Endodermal cell (in vitro differentiated cells): ENCODE results near the gene GLIS1. TPM values are rescaled to one million over a fixed set of nuclear protein-coding genes. Genes with fewer than 3 reads are reported as not detected.

Source experiments
- DNase-seq: peaks from one replicate; pipeline ENCODE4 v3.0.0-alpha.2; 2017
- H3K27ac ChIP-seq: 2 replicates; pipeline ENCODE4 v1.5.1; 2013; ENCODE audit warnings: mild to moderate bottlenecking, low read depth, low read length, moderate library complexity
- H3K27me3 ChIP-seq: 2 replicates; pipeline ENCODE4 v1.6.1; 2013; ENCODE audit warnings: mild to moderate bottlenecking, low read length, moderate library complexity; ENCODE audit not compliant: insufficient read depth, control insufficient read depth, poor library complexity, severe bottlenecking
- H3K36me3 ChIP-seq: 2 replicates; pipeline ENCODE4 v1.7.0; 2013; ENCODE audit warnings: mild to moderate bottlenecking, low read length, moderate library complexity; ENCODE audit not compliant: control insufficient read depth, insufficient read depth
- H3K4me1 ChIP-seq: one replicate; pipeline ENCODE4 v1.7.0; 2013; ENCODE audit warnings: low read length; ENCODE audit not compliant: control insufficient read depth, insufficient read depth
- H3K4me3 ChIP-seq: 2 replicates; pipeline ENCODE4 v1.5.1; 2013; ENCODE audit warnings: mild to moderate bottlenecking, low read length, moderate library complexity
- H3K9ac ChIP-seq: 2 replicates; pipeline ENCODE4 v1.6.1; 2013; ENCODE audit warnings: mild to moderate bottlenecking, low read length, moderate library complexity; ENCODE audit not compliant: poor library complexity, severe bottlenecking; ENCODE audit errors: extremely low read depth
- H3K9me3 ChIP-seq: 2 replicates; pipeline ENCODE4 v1.6.1; 2013; ENCODE audit warnings: mild to moderate bottlenecking, low read length, moderate library complexity; ENCODE audit not compliant: control insufficient read depth
- H3K27ac Mint-ChIP-seq: 2 replicates; pipeline ENCODE4 v1.8.0; 2020; ENCODE audit warnings: mixed read lengths
- H3K27me3 Mint-ChIP-seq: 2 replicates; pipeline ENCODE4 v1.8.0; 2021; ENCODE audit warnings: mild to moderate bottlenecking, mixed read lengths; ENCODE audit not compliant: insufficient read depth
- H3K36me3 Mint-ChIP-seq: 2 replicates; pipeline ENCODE4 v1.8.0; 2020; ENCODE audit warnings: low read depth, mixed read lengths
- H3K4me1 Mint-ChIP-seq: 2 replicates; pipeline ENCODE4 v1.8.0; 2020; ENCODE audit warnings: mixed read lengths
- H3K4me3 Mint-ChIP-seq: 2 replicates; pipeline ENCODE4 v1.8.0; 2020; ENCODE audit warnings: mild to moderate bottlenecking, moderate library complexity, mixed read lengths
- H3K9me3 Mint-ChIP-seq: 2 replicates; pipeline ENCODE4 v1.8.0; 2020; ENCODE audit warnings: mild to moderate bottlenecking, mixed read lengths
- CTCF ChIP-seq: fragments of 200-600 bp; sonication (generic); conservative IDR thresholded peaks from 2 replicates; pipeline ENCODE4 v1.5.0; 2021; ENCODE audit warnings: antibody characterized with exemption, mild to moderate bottlenecking
- WGBS, 2 experiments: methylation state at CpG; one replicate each; pipeline versions ENCODE4 v1.1.5 to v1.1.7; 2013; ENCODE audit warnings: missing lambda C conversion rate in 2 of 2, mixed read lengths in 1 of 2; ENCODE audit not compliant: insufficient coverage in 1 of 2, insufficient read length in 1 of 2; 5-methylcytosine and 5-hydroxymethylcytosine counted together
- total RNA-seq, 2 donors: library from RNA; stranded (reverse); fragmentation: NEBNext Ultra II Directional in 1 of 2; extraction: Animal tissue kit (Norgen Biotek cat#: 25700) in 1 of 2; gene quantifications; 2 replicates in 1 of 2; 3 replicates in 1 of 2; pipeline ENCODE4 v1.2.1, GENCODE V29; 2021

Gene GLIS1
- total RNA-seq, 2 donors from 2014 or later: 2.1 to 3.9 TPM

GRCh38 chr1:53678938-53679825, 59.8 kb downstream of the GLIS1 start:
- Histone ChIP-seq H3K27ac (no peak overlapping the region), H3K4me1 (no peaks in the 10 kb centered on the region), H3K4me3 (no peak overlapping the region), H3K9ac (no peak overlapping the region), H3K36me3 (no peaks in the 10 kb centered on the region), H3K27me3 (peaks cover 14% of the 10 kb centered on the region), H3K9me3 (no peaks in the 10 kb centered on the region)
- no peaks in the 10 kb centered on the region for H3K9me3 Mint-ChIP-seq
- no peak overlapping the region for H3K27ac Mint-ChIP-seq
- no peaks in the 10 kb centered on the region for H3K36me3 Mint-ChIP-seq
- no peak overlapping the region for H3K4me3 Mint-ChIP-seq
- peaks cover 11% of the 10 kb centered on the region for H3K27me3 Mint-ChIP-seq
- no peak for DNase-seq
- TF ChIP-seq CTCF: no peak
- 88 to 89% methylated on average over 7 to 15 of the region's 15 CpGs for WGBS, 2 experiments
- peaks cover 7% of the 10 kb centered on the region for H3K4me1 Mint-ChIP-seq

GRCh38 chr1:53678507-53678906, 60.5 kb downstream of the GLIS1 start:
- no peak for TF ChIP-seq CTCF
- no peak for DNase-seq
- Histone ChIP-seq H3K4me1 (no peaks in the 10 kb centered on the region), H3K27me3 (peaks cover 14% of the 10 kb centered on the region), H3K36me3 (no peaks in the 10 kb centered on the region), H3K9me3 (no peaks in the 10 kb centered on the region), H3K9ac (no peak overlapping the region), H3K27ac (no peak overlapping the region), H3K4me3 (no peak overlapping the region)
- H3K36me3 Mint-ChIP-seq: no peaks in the 10 kb centered on the region
- WGBS, 2 experiments: 80 to 90% methylated on average over 2 to 4 of the region's 4 CpGs
- H3K4me1 Mint-ChIP-seq: peaks cover 3% of the 10 kb centered on the region
- no peaks in the 10 kb centered on the region for H3K9me3 Mint-ChIP-seq
- H3K27me3 Mint-ChIP-seq: peaks cover 11% of the 10 kb centered on the region
- H3K27ac Mint-ChIP-seq: no peak overlapping the region
- no peak overlapping the region for H3K4me3 Mint-ChIP-seq

- 69 to 94% methylated on average over 2 to 5 of the region's 8 CpGs for WGBS, 2 experiments
- peaks cover 11% of the 10 kb centered on the region for H3K27me3 Mint-ChIP-seq
- H3K36me3 ChIP-seq: no peaks in the 10 kb centered on the region
- no peak for DNase-seq
- peaks cover 3% of the 10 kb centered on the region for H3K4me1 Mint-ChIP-seq
- no peak overlapping the region for H3K4me3 Mint-ChIP-seq
- no peaks in the 10 kb centered on the region for H3K9me3 Mint-ChIP-seq
- H3K9me3 ChIP-seq: no peaks in the 10 kb centered on the region
- no peak overlapping the region for H3K4me3 ChIP-seq
- H3K27ac Mint-ChIP-seq: no peak overlapping the region
- H3K4me1 ChIP-seq: no peaks in the 10 kb centered on the region
- no peaks in the 10 kb centered on the region for H3K36me3 Mint-ChIP-seq
- H3K27ac ChIP-seq: no peak overlapping the region
- no peak overlapping the region for H3K9ac ChIP-seq
- H3K27me3 ChIP-seq: peaks cover 14% of the 10 kb centered on the region
- TF ChIP-seq CTCF: no peak
Observed at GRCh38 chr1:53678046-53678445, 60.9 kb downstream of the GLIS1 start.
